Stimulated activated CD8-positive, alpha-beta memory T cell treated with anti-CD3 and anti-CD28 coated beads, Interleukin-7, amount 100 ng/mL, for 1 hour (primary cell): ENCODE results near the gene NT5M.
"Not testable (repeated sequence)": the region's sequence is repeated elsewhere in the genome, so short reads cannot be mapped to it uniquely, and the experiment has no call there.

ENCODE experiments used
- DNase-seq, 2 donors: peaks; one replicate each; pipeline ENCODE4 v3.0.0-alpha.2; 2020; ENCODE audit warnings: low read depth in 2 of 2

NT5M gene

GRCh38 chr17:17375841-17376240 is 72.7 kb downstream of the NT5M start:
- no peak for DNase-seq

- no peak for DNase-seq
Observed at GRCh38 chr17:17376362-17376761, 73.2 kb downstream of the NT5M start.

GRCh38 chr17:17377071-17377967 is 74.1 kb downstream of the NT5M start:
- DNase-seq: no peak

DNA sequence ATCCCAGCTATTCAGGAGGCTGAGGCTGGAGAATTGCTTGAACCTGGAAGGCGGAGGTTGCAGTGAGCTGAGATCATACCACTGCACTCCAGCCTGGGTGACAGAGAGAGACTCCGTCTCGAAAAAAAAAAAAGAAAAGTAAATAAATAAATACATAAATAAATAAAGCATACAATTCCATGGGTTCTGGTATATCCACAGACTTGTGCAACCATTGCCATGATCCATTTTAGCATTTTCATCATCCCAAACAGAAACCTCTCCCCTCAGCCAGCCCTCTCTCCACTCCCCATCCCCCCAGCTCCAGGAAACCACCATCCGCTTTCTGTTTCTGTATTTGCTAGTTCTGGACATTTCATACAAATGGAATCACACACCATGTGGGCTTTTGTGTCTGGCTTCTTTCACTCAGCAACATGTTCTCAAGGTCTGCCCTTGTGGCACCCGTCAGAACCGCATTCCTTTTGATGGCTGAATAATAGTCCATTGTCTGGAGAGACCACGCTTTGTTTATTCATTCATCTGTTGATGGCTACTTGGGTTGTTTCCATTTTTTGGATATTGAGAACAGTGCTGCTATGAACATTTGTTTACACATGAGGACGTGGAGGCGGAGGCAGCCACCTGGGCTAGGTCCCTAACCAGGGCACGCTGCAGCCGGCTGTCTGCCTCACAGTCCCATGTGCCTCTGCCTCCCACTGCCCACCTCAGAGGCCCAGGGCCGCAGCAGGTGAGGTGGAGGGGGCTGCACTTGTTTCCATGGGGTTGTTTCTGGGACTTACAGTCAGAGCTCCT is 76.2 kb downstream of the NT5M start:
- no peak for DNase-seq

DNA sequence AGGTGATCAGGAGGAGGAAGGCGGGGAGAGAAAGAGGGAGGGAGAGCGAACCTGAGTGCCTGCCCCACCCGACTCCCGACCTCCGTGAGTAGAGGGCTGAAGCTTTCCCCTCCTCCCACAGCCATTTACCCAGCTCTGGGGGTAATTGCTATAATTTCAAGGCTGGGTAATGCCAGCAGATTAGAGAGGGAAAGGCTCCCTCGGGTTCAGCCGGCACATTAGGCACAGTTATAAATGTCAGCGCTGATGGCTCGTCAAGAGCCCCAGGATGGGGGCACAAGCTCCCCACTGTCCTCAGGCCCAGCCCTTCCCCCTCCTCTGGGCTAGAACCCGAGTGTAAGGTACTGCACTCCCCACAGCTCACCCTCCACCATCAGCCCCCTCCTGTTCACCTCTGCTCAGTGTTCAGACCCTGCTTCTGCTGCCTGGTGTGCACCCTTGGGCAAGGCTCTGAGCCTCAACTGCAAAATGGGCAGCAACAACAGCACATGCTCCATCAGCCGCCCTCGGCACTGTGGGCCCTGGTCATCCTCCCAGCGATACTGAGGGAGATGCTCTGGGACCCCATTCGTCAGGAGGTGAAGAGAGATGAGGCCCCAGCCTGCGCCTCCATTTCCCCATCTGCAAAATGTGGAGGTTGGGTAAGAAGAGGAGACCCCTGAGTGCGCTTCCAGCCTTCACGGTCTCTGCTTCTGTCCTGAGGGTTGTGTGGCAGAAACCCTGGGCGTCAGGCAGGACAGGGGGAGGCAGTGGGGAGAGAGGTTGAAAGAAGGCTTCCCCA is 77.2 kb downstream of the NT5M start:
- no peak for DNase-seq

GRCh38 chr17:17381446-17382064 is 78.4 kb downstream of the NT5M start:
- DNase-seq: no peak

GRCh38 chr17:17382065-17382459 is 78.9 kb downstream of the NT5M start:
- no peak for DNase-seq

GRCh38 chr17:17382971-17383370 is 79.8 kb downstream of the NT5M start:
- no peak for DNase-seq

GRCh38 chr17:17383431-17384290 is 80.5 kb downstream of the NT5M start:
- DNase-seq: not testable (repeated sequence)

GRCh38 chr17:17384291-17384615 is 81.1 kb downstream of the NT5M start:
- no peak for DNase-seq

GRCh38 chr17:17384961-17385360 is 81.8 kb downstream of the NT5M start:
- DNase-seq: no peak

GRCh38 chr17:17385491-17385890 is 82.3 kb downstream of the NT5M start:
- no peak for DNase-seq

DNA sequence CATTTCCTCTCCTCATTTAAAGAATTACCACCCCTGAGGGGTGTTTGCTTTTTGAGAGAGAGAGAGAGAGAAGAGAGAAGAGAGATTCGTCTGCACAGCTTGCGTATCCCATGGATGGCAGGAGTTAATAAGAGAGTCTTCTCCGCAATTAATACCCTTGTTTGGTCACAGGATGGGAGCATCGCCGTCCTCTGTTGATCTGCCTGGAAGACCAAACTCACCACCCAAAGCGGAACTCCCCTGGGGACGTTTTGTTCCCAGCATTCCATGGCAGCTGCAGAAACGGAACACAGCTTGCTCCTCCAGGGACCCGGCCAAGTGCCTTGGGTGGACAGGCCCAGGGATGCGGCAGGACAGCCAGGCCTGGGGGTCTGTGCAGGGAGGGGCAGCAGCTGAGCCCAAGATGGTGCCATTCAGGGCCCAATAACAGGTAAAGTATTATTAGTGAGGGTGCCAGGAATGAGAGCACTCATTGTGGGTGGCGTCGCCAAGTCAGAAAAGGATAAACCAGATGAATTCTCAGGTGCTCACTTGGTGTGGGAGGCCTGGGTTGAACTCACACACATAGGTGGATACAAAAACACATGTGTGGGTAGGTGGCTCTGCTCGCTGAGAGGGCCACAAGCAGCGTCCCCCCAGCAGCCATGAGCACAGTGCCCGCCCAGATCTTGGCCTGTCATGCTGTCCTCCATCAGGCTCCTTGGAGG is 83.1 kb downstream of the NT5M start:
- no peak for DNase-seq

DNA sequence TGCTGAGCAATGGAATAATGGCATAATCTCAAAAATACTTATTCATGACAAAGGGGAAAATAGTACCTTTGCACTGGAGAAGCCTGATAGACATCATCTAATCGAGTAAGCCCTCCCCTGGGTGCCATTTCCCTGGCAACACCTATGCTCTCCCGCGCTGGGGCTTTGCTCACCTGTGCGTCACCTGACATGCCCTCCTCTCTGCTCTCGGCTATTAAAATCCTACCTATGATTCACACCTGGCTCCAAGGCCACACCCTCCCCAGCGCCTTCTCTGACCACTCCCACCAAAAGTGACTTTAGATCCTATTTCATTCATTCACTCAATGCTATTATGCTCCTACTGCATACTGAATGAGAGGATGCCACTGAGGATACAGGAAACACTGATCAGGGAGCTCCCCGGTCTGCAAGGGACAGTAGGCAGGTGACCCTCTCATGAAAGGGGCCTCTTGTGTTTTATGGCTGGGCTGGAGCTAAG is 83.9 kb downstream of the NT5M start:
- no peak for DNase-seq

GRCh38 chr17:17387498-17388362 is 84.6 kb downstream of the NT5M start:
- no peak for DNase-seq

GRCh38 chr17:17388657-17389496 is 85.7 kb downstream of the NT5M start:
- no peak for DNase-seq

DNA sequence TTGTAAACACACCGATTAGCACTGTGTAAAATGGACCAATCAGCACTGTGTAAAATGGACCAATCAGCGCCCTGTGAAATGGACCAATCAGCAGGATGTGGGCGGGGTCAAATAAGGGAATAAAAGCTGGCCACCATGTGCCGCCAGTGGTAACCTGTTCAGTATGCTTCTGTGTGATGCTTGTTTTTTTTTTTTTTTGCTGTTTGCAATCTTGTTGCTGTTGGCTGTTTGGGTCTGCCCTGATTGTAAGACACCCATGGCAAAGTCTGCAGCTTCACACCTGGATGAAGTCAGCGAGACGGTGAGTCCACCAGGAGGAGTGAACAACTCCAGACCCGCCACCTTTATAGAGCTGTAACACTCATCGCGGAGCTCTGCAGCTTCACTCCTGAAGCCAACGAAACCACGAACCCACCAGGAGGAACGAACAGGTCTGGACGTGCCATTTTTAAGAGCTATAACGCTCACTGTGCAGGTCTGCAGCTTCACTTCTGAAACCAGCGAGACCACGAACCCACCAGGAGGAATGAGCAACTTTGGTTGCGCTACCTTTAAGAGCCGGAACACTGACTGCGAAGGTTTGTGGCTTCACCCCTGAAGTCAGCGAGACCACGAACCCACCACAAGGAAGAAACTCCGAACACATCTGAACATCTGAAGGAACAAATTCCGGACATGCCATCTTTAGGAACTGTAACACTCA is 88.6 kb downstream of the NT5M start:
- peak in 1 of 2 donors; percentile 27 for DNase-seq

DNA sequence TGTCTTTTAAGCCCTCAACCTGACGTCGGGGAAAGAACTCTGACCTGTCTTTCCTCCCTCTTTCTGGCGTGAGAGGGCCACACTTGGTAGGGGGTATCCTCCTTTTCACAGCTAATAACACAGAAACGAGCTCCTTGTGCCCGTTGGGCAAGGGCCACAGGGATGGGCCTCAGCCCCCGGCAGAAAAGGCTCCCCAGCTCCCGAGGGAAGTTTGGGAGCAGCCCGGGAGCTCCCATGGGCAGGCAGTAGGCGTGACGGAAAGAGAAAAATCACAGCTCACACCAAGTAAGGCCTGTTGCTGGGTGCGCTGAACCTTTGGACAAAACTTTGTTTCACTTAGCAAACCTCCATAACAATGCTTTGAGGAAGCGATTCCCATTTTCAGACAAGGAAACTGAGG is 90.8 kb downstream of the NT5M start:
- no peak for DNase-seq
